Measurements from ENCODE around the gene NDUFA13. TPM values are rescaled to one million over a fixed set of nuclear protein-coding genes. Genes with fewer than 3 reads are reported as not detected.

The NDUFA13 gene
- total RNA-seq, 4 donors from 2014 or later = 57.4 to 97.2 (median 63.9) TPM

GRCh38 chr19:19525611-19526380 is 9.8 kb downstream of the NDUFA13 start:
- no peak for ATAC-seq (ENCODE audit: low FRiP score)
- no peak for DNase-seq (ENCODE audit: low spot score)
- TF ChIP-seq CTCF (IDR thresholded peaks at IDR 0.05) = no peak

- ATAC-seq (ENCODE audit: low FRiP score) (no peak), DNase-seq (ENCODE audit: low spot score) (no peak)
- no peak for TF ChIP-seq CTCF (IDR thresholded peaks at IDR 0.05)
Observed at GRCh38 chr19:19526581-19527370, 10.8 kb downstream of the NDUFA13 start.

GRCh38 chr19:19527371-19527656 is 11.3 kb downstream of the NDUFA13 start:
- DNase-seq (ENCODE audit: low spot score) (no peak), ATAC-seq (ENCODE audit: low FRiP score) (no peak)
- TF ChIP-seq CTCF (IDR thresholded peaks at IDR 0.05) = no peak

GRCh38 chr19:19527674-19528625 is 11.9 kb downstream of the NDUFA13 start:
- TF ChIP-seq CTCF (IDR thresholded peaks at IDR 0.05) = no peak
- DNase-seq (ENCODE audit: low spot score) (no peak), ATAC-seq (ENCODE audit: low FRiP score) (no peak)

GRCh38 chr19:19528721-19529490 is 12.9 kb downstream of the NDUFA13 start, which contains the start of gene YJEFN3:
TSS of gene YJEFN3 (plus strand) at chr19:19528911. CDS start at chr19:19528933, 22 bp downstream.
- DNase-seq (ENCODE audit: low spot score) (no peak), ATAC-seq (ENCODE audit: low FRiP score) (no peak)
- TF ChIP-seq CTCF (IDR thresholded peaks at IDR 0.05) = no peak

- DNase-seq (ENCODE audit: low spot score) = no peak
- TF ChIP-seq CTCF (IDR thresholded peaks at IDR 0.05) = no peak
- no peak for ATAC-seq (ENCODE audit: low FRiP score)
Observed at GRCh38 chr19:19529783-19530422, 13.9 kb downstream of the NDUFA13 start.
